Measurements from ENCODE around the gene SLC25A29. TPM values are rescaled to one million over a fixed set of nuclear protein-coding genes. Genes with fewer than 3 reads are reported as not detected.

SLC25A29 gene
- total and polyA plus RNA-seq, 5 donors = 20.9 to 41.1 (median 23.8) TPM

GRCh38 chr14:100342195-100342594 lies 36.0 kb upstream of the SLC25A29 start:
- Histone ChIP-seq H3K27me3 (ENCODE audit: control insufficient read depth, insufficient read depth) (no peaks in the 10 kb centered on the region), H3K4me1 (ENCODE audit: control insufficient read depth, insufficient read depth, low read length) (peaks cover 6% of the 10 kb centered on the region), H3K27ac (ENCODE audit: low read length) (no peak overlapping the region), H3K4me3 (ENCODE audit: low read length) (no peak overlapping the region), H3K9me3 (ENCODE audit: control insufficient read depth, low read length) (no peaks in the 10 kb centered on the region)
- DNase-seq (peak in 1 of 3 donors; percentile 40), ATAC-seq (no peak)
- intact Hi-C loops (cut with DNase I) = no loop called here
- WGBS = 91% methylated on average over 11 of the region's 11 CpGs

- Histone ChIP-seq H3K27me3 (ENCODE audit: control insufficient read depth, insufficient read depth) (no peaks in the 10 kb centered on the region), H3K4me1 (ENCODE audit: control insufficient read depth, insufficient read depth, low read length) (peaks cover 6% of the 10 kb centered on the region), H3K27ac (ENCODE audit: low read length) (peak overlapping the region; percentile 43), H3K4me3 (ENCODE audit: low read length) (no peak overlapping the region), H3K9me3 (ENCODE audit: control insufficient read depth, low read length) (no peaks in the 10 kb centered on the region)
- peak in 1 of 3 donors; percentile 39 for DNase-seq
- WGBS = 55% methylated on average over 8 of the region's 8 CpGs
- intact Hi-C loops (cut with DNase I) = no loop called here
- peak; percentile 75 to 85 for ATAC-seq
Measured at GRCh38 chr14:100341301-100342031, 35.2 kb upstream of the SLC25A29 start.

- Histone ChIP-seq H3K27ac (ENCODE audit: low read length) (peak overlapping the region; percentile 17), H3K9me3 (ENCODE audit: control insufficient read depth, low read length) (no peaks in the 10 kb centered on the region), H3K4me1 (ENCODE audit: control insufficient read depth, insufficient read depth, low read length) (peaks cover 6% of the 10 kb centered on the region), H3K4me3 (ENCODE audit: low read length) (no peak overlapping the region), H3K27me3 (ENCODE audit: control insufficient read depth, insufficient read depth) (no peaks in the 10 kb centered on the region)
- ATAC-seq = peak in 1 of 2 donors; percentile 17
- 75% methylated on average over 6 of the region's 6 CpGs for WGBS
- peak in 1 of 3 donors; percentile 12 for DNase-seq
- intact Hi-C loops (cut with DNase I) = no loop called here
Measured at GRCh38 chr14:100340423-100340813, 34.2 kb upstream of the SLC25A29 start.

GRCh38 chr14:100339766-100340422 lies 33.6 kb upstream of the SLC25A29 start:
- intact Hi-C loops (cut with DNase I) = no loop called here
- no peak for ATAC-seq

GRCh38 chr14:100336618-100337530 lies 30.6 kb upstream of the SLC25A29 start:
- intact Hi-C loops (cut with DNase I) = no loop called here
- ATAC-seq (no peak), DNase-seq (peak in 1 of 3 donors; percentile 23)

More at GRCh38 chr14:100339766-100340422, 33.6 kb upstream of the SLC25A29 start:
- no peak overlapping the region for H3K4me3 ChIP-seq (ENCODE audit: low read length)
- WGBS = 79% methylated on average over 6 of the region's 6 CpGs
- peaks cover 6% of the 10 kb centered on the region for H3K4me1 ChIP-seq (ENCODE audit: control insufficient read depth, insufficient read depth, low read length)
- DNase-seq = peak in 1 of 3 donors; percentile 2
- no peaks in the 10 kb centered on the region for H3K27me3 ChIP-seq (ENCODE audit: control insufficient read depth, insufficient read depth)
- no peak overlapping the region for H3K27ac ChIP-seq (ENCODE audit: low read length)
- H3K9me3 ChIP-seq (ENCODE audit: control insufficient read depth, low read length) = no peaks in the 10 kb centered on the region

GRCh38 chr14:100334904-100335303 lies 28.7 kb upstream of the SLC25A29 start:
- Histone ChIP-seq H3K27me3 (ENCODE audit: control insufficient read depth, insufficient read depth) (no peaks in the 10 kb centered on the region), H3K9me3 (ENCODE audit: control insufficient read depth, low read length) (no peaks in the 10 kb centered on the region), H3K27ac (ENCODE audit: low read length) (no peak overlapping the region), H3K4me3 (ENCODE audit: low read length) (no peak overlapping the region), H3K4me1 (ENCODE audit: control insufficient read depth, insufficient read depth, low read length) (peaks cover 2% of the 10 kb centered on the region)
- intact Hi-C loops (cut with DNase I) = no loop called here
- DNase-seq (peak in 1 of 3 donors; percentile 15), ATAC-seq (no peak)
- 90% methylated on average over 12 of the region's 12 CpGs for WGBS

More at GRCh38 chr14:100336618-100337530, 30.6 kb upstream of the SLC25A29 start:
- H3K27ac ChIP-seq (ENCODE audit: low read length) = no peak overlapping the region
- H3K9me3 ChIP-seq (ENCODE audit: control insufficient read depth, low read length) = no peaks in the 10 kb centered on the region
- H3K4me3 ChIP-seq (ENCODE audit: low read length) = no peak overlapping the region
- H3K27me3 ChIP-seq (ENCODE audit: control insufficient read depth, insufficient read depth) = no peaks in the 10 kb centered on the region
- peaks cover 6% of the 10 kb centered on the region for H3K4me1 ChIP-seq (ENCODE audit: control insufficient read depth, insufficient read depth, low read length)
- WGBS = 87% methylated on average over 18 of the region's 18 CpGs

GRCh38 chr14:100333827-100334226 lies 27.6 kb upstream of the SLC25A29 start:
- no peak for ATAC-seq
- Histone ChIP-seq H3K27ac (ENCODE audit: low read length) (no peak overlapping the region), H3K9me3 (ENCODE audit: control insufficient read depth, low read length) (no peaks in the 10 kb centered on the region), H3K27me3 (ENCODE audit: control insufficient read depth, insufficient read depth) (no peaks in the 10 kb centered on the region), H3K4me3 (ENCODE audit: low read length) (no peak overlapping the region), H3K4me1 (ENCODE audit: control insufficient read depth, insufficient read depth, low read length) (no peaks in the 10 kb centered on the region)
- intact Hi-C loops (cut with DNase I) = no loop called here
- 76% methylated on average over 7 of the region's 7 CpGs for WGBS
- DNase-seq = peak in 1 of 3 donors; percentile 13

- ATAC-seq (no peak), DNase-seq (peak in 1 of 3 donors; percentile 19)
- H3K27me3 ChIP-seq (ENCODE audit: control insufficient read depth, insufficient read depth) = no peaks in the 10 kb centered on the region
- H3K27ac ChIP-seq (ENCODE audit: low read length) = no peak overlapping the region
- H3K4me3 ChIP-seq (ENCODE audit: low read length) = no peak overlapping the region
- intact Hi-C loops (cut with DNase I) = no loop called here
- WGBS = 93% methylated on average over 8 of the region's 8 CpGs
- no peaks in the 10 kb centered on the region for H3K4me1 ChIP-seq (ENCODE audit: control insufficient read depth, insufficient read depth, low read length)
- H3K9me3 ChIP-seq (ENCODE audit: control insufficient read depth, low read length) = no peaks in the 10 kb centered on the region
Measured at GRCh38 chr14:100333311-100333710, 27.1 kb upstream of the SLC25A29 start.

GRCh38 chr14:100332797-100333196 lies 26.6 kb upstream of the SLC25A29 start:
- H3K27ac ChIP-seq (ENCODE audit: low read length) = no peak overlapping the region
- intact Hi-C loops (cut with DNase I) = no loop called here
- DNase-seq (peak in 1 of 3 donors; percentile 38), ATAC-seq (no peak)
- H3K27me3 ChIP-seq (ENCODE audit: control insufficient read depth, insufficient read depth) = no peaks in the 10 kb centered on the region
- H3K4me3 ChIP-seq (ENCODE audit: low read length) = no peak overlapping the region
- WGBS = 88% methylated on average over 8 of the region's 8 CpGs
- no peaks in the 10 kb centered on the region for H3K4me1 ChIP-seq (ENCODE audit: control insufficient read depth, insufficient read depth, low read length)
- H3K9me3 ChIP-seq (ENCODE audit: control insufficient read depth, low read length) = no peaks in the 10 kb centered on the region

GRCh38 chr14:100332071-100332639 lies 25.9 kb upstream of the SLC25A29 start:
- H3K4me3 ChIP-seq (ENCODE audit: low read length) = no peak overlapping the region
- H3K27me3 ChIP-seq (ENCODE audit: control insufficient read depth, insufficient read depth) = no peaks in the 10 kb centered on the region
- no peak overlapping the region for H3K27ac ChIP-seq (ENCODE audit: low read length)
- intact Hi-C loops (cut with DNase I) = no loop called here
- DNase-seq (peak in 1 of 3 donors; percentile 31), ATAC-seq (no peak)
- 74% methylated on average over 11 of the region's 11 CpGs for WGBS
- no peaks in the 10 kb centered on the region for H3K9me3 ChIP-seq (ENCODE audit: control insufficient read depth, low read length)
- no peaks in the 10 kb centered on the region for H3K4me1 ChIP-seq (ENCODE audit: control insufficient read depth, insufficient read depth, low read length)
